HUES64 (cell line): ENCODE measurements around the gene FAM3A.

Experiments used
- H3K27ac ChIP-seq: 2 replicates; pipeline ENCODE4 v1.7.0; 2013; ENCODE audit warnings: low read depth, low read length, inconsistent platforms
- H3K27me3 ChIP-seq: 2 replicates; pipeline ENCODE4 v1.6.1; 2013; ENCODE audit warnings: mild to moderate bottlenecking, low read length; ENCODE audit not compliant: insufficient read depth
- H3K36me3 ChIP-seq: 2 replicates; pipeline ENCODE4 v1.6.1; 2013; ENCODE audit warnings: mild to moderate bottlenecking, low read length; ENCODE audit not compliant: insufficient read depth
- H3K4me1 ChIP-seq: 2 replicates; pipeline ENCODE4 v1.6.1; 2013; ENCODE audit warnings: mild to moderate bottlenecking, low read length, moderate library complexity; ENCODE audit not compliant: insufficient read depth
- H3K4me3 ChIP-seq: 2 replicates; pipeline ENCODE4 v1.5.1; 2013; ENCODE audit warnings: mild to moderate bottlenecking, low read length, moderate library complexity
- H3K9ac ChIP-seq: 2 replicates; pipeline ENCODE4 v1.6.1; 2013; ENCODE audit warnings: mild to moderate bottlenecking, low read depth, low read length
- H3K9me3 ChIP-seq: 2 replicates; pipeline ENCODE4 v1.6.1; 2013; ENCODE audit warnings: low read depth, low read length; ENCODE audit not compliant: insufficient read depth
- WGBS: fragments of 150-250, 120-280 bp; methylation state at CpG from one replicate; pipeline ENCODE4 v1.1.7; 2013; ENCODE audit warnings: missing lambda C conversion rate; 5-methylcytosine and 5-hydroxymethylcytosine counted together

The FAM3A gene

GRCh38 chrX:154495472-154495922, 20.5 kb downstream of the FAM3A start:
- Histone ChIP-seq H3K9me3 (no peaks in the 10 kb centered on the region), H3K27me3 (no peaks in the 10 kb centered on the region), H3K4me3 (no peak overlapping the region), H3K27ac (no peak overlapping the region), H3K9ac (no peak overlapping the region), H3K36me3 (no peaks in the 10 kb centered on the region), H3K4me1 (no peaks in the 10 kb centered on the region)
- WGBS: 100% methylated on average over 3 of the region's 6 CpGs

- H3K9me3 ChIP-seq: no peaks in the 10 kb centered on the region
- no peak overlapping the region for H3K9ac ChIP-seq
- 79% methylated on average over 3 of the region's 3 CpGs for WGBS
- no peaks in the 10 kb centered on the region for H3K4me1 ChIP-seq
- H3K27me3 ChIP-seq: no peaks in the 10 kb centered on the region
- no peak overlapping the region for H3K4me3 ChIP-seq
- H3K27ac ChIP-seq: no peak overlapping the region
- no peaks in the 10 kb centered on the region for H3K36me3 ChIP-seq
Observed at GRCh38 chrX:154494715-154495114, 21.3 kb downstream of the FAM3A start.

- Histone ChIP-seq H3K27ac (peak within 1 kb of the TSS; percentile 95; the same call in 1 of the 2 replicates), H3K4me1 (no peaks in the 10 kb centered on the region), H3K27me3 (no peaks in the 10 kb centered on the region), H3K4me3 (peak within 1 kb of the TSS; percentile 64), H3K9me3 (no peaks in the 10 kb centered on the region), H3K36me3 (no peaks in the 10 kb centered on the region), H3K9ac (peak within 1 kb of the TSS; percentile 71)
- WGBS: under 1% methylated on average over 65 of the region's 71 CpGs
Observed at GRCh38 chrX:154490414-154491083, 25.5 kb downstream of the FAM3A start, which contains the start of gene SLC10A3. TSS of gene SLC10A3 (minus strand) at chrX:154490629. CDS start at chrX:154488940, 1,689 bp downstream.

GRCh38 chrX:154490021-154490413, 26.0 kb downstream of the FAM3A start:
- H3K27me3 ChIP-seq: no peaks in the 10 kb centered on the region
- H3K4me1 ChIP-seq: no peaks in the 10 kb centered on the region
- peaks cover 4% of the 10 kb centered on the region for H3K36me3 ChIP-seq
- H3K9ac ChIP-seq: peak overlapping the region; percentile 30; the same call in 1 of the 2 replicates
- H3K4me3 ChIP-seq: peak overlapping the region; percentile 59
- H3K9me3 ChIP-seq: no peaks in the 10 kb centered on the region
- no peak overlapping the region for H3K27ac ChIP-seq
- 8% methylated on average over 19 of the region's 19 CpGs for WGBS

- Histone ChIP-seq H3K9ac (no peak overlapping the region), H3K27me3 (no peaks in the 10 kb centered on the region), H3K4me3 (no peak overlapping the region), H3K4me1 (no peaks in the 10 kb centered on the region), H3K27ac (no peak overlapping the region), H3K9me3 (no peaks in the 10 kb centered on the region), H3K36me3 (peaks cover 12% of the 10 kb centered on the region)
- WGBS: 94% methylated on average over 4 of the region's 4 CpGs
Observed at GRCh38 chrX:154489182-154489581, 26.9 kb downstream of the FAM3A start.

GRCh38 chrX:154488336-154489075, 27.5 kb downstream of the FAM3A start:
- no peak overlapping the region for H3K27ac ChIP-seq
- no peaks in the 10 kb centered on the region for H3K9me3 ChIP-seq
- peaks cover 19% of the 10 kb centered on the region for H3K36me3 ChIP-seq
- WGBS: 95% methylated on average over 20 of the region's 20 CpGs
- H3K9ac ChIP-seq: no peak overlapping the region
- no peaks in the 10 kb centered on the region for H3K4me1 ChIP-seq
- no peak overlapping the region for H3K4me3 ChIP-seq
- no peaks in the 10 kb centered on the region for H3K27me3 ChIP-seq

GRCh38 chrX:154487518-154488290, 28.3 kb downstream of the FAM3A start:
- no peak overlapping the region for H3K4me3 ChIP-seq
- H3K4me1 ChIP-seq: no peaks in the 10 kb centered on the region

GRCh38 chrX:154486396-154487207, 29.4 kb downstream of the FAM3A start, which contains the start of gene UBL4A:
TSS of gene UBL4A (minus strand) at chrX:154486615. CDS start at chrX:154486584, 31 bp downstream.
- H3K9ac ChIP-seq: peak within 1 kb of the TSS; percentile 69
- no peaks in the 10 kb centered on the region for H3K4me1 ChIP-seq
- H3K9me3 ChIP-seq: no peaks in the 10 kb centered on the region
- under 1% methylated on average over 88 of the region's 95 CpGs for WGBS
- no peak within 1 kb of the TSS for H3K27ac ChIP-seq
- peak within 1 kb of the TSS; percentile 66 for H3K4me3 ChIP-seq
- peaks cover 22% of the 10 kb centered on the region for H3K36me3 ChIP-seq
- no peaks in the 10 kb centered on the region for H3K27me3 ChIP-seq

More at GRCh38 chrX:154487518-154488290, 28.3 kb downstream of the FAM3A start:
- no peaks in the 10 kb centered on the region for H3K27me3 ChIP-seq
- no peak overlapping the region for H3K9ac ChIP-seq
- no peaks in the 10 kb centered on the region for H3K9me3 ChIP-seq
- no peak overlapping the region for H3K27ac ChIP-seq
- H3K36me3 ChIP-seq: peaks cover 22% of the 10 kb centered on the region
- WGBS: 96% methylated on average over 28 of the region's 28 CpGs

- WGBS: 1% methylated on average over 35 of the region's 35 CpGs
- Histone ChIP-seq H3K27ac (no peak overlapping the region), H3K9ac (peak overlapping the region; percentile 69)
Observed at GRCh38 chrX:154486052-154486395, 30.0 kb downstream of the FAM3A start.

More at GRCh38 chrX:154486052-154486395, 30.0 kb downstream of the FAM3A start:
- H3K27me3 ChIP-seq: no peaks in the 10 kb centered on the region
- H3K9me3 ChIP-seq: no peaks in the 10 kb centered on the region
- peaks cover 22% of the 10 kb centered on the region for H3K36me3 ChIP-seq
- H3K4me3 ChIP-seq: peak overlapping the region; percentile 66
- H3K4me1 ChIP-seq: no peaks in the 10 kb centered on the region
